Smooth muscle cell of the brain vasculature (primary cell): ENCODE data around the gene UBA6.
"Not testable (repeated sequence)": the region's sequence is repeated elsewhere in the genome, so short reads cannot be mapped to it uniquely, and the experiment has no call there.

Experiments used
- DNase-seq: peaks from one replicate; pipeline ENCODE4 v3.0.0-alpha.2; 2012; ENCODE audit warnings: low read depth, low spot score

The UBA6 gene

DNA sequence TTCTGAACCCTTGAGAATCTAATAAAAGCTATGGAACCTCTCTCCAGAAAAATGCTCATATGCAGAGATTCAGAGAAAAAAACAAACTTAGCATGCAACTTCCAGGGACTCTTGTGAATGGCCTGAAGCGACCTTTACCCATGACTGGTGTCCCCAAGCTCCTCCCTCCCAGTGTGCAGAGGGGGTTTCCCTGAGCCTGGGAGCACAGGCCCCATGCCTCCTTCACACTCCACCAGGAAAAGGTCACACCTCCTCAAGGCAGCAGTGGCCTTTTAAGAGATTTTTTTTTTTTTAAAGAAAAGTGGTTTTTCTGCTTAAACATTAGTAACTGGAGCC is 13.3 kb upstream of the UBA6 start:
- DNase-seq: no peak

DNA sequence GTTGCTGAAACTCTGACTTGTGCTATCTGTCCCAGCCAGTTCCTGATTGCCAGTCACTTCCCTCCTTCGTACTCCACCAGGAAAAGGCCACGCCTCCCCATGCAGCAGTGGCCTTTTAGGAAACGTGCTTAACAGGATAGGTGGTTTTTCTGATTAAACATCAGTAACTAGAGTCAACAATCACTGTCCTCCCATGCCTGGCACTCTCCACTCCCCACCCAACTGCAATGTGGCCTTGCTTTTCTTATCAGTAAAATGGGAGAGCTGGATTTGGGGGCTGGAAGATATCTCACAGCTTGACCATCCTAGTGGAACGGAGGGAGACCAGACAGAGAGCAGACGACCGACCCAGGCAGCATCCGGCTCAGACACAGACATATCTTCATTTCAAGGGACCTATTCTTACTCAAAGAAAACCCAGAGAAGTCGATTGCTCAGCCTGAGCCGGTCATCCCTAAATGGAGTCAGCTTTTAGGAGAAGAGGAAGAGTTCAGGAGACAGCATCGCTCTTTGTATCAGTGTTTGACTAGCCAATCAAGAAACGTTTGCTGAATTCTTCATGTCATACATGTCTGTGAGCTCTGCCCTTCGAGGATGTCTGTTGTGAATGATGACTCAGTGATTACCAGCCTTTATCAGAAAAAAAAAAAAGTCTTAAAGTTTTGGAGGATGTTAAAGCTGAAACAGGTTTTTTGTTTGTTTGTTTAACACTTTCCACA is 12.7 kb upstream of the UBA6 start:
- DNase-seq: no peak

DNA sequence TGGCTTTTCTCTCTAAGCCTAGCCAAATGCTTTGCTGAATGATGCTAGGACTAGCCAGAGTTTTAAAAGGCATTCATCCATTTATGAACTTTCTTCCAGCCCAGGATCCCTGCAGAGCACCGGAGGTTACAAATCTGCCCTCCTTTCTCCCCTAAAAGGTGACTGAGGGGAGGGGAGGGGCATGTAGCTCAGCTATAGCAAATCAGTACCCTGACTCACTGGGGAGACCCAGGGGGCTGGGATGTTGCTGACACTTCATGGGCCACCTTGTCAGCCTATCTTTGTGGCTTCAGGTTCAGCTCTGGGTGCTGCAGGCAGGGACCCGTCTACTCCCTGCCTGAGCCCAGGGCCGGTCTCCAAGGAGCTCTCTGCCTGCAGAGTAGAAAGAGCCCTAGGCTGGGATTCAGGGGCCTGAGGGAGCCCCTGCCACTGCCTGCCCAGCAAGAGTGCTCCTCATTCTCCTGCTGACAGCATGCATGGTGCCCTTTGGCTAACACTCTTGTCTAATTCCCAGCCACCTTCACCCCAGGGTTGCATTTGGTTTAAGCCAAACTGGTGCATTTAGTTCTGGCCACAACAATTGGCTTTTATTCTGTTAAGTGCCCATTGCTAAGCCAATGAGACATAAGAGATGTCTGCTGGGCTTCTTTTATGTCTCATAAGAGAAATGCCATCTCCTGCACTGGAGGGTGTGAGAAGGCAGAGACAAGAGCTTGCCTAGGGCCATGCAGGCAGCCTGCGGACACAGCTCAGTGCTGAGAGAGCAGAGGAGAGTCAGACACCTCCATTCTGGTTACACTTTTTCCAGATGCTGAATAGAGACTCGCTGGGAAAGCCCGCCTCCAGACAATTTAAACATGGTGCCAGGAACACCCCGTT is 11.9 kb upstream of the UBA6 start:
- no peak for DNase-seq

DNA sequence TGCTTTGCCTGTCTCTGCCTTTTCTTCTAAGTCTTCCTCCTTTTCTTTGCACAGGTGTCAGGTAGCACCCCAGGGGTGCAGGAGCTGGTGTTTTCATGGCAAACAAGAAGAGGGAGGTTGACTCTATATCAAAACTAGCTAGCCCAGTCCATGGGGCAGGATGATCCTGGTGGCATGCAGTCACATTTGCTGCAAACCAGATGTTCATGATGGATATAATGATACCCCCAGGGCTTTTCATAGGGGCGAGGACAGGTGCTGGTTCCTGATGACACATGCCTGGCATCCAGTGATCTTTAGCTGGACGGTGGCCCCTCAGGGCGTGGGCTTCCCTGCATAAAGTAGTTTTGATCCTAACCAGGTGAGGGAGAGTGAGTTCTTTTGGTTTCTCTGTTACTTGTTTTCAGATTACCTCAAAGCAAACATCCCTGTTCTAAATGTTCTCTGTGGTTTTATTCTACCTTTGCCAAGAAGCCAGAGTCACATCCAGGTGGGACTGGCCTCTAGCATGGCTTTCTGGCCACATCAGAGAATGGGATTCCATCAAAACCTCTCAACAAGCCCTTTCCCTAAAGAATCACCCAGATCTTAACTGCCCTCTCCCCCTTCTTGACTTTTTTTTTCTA is 11.2 kb upstream of the UBA6 start:
- no peak for DNase-seq

DNA sequence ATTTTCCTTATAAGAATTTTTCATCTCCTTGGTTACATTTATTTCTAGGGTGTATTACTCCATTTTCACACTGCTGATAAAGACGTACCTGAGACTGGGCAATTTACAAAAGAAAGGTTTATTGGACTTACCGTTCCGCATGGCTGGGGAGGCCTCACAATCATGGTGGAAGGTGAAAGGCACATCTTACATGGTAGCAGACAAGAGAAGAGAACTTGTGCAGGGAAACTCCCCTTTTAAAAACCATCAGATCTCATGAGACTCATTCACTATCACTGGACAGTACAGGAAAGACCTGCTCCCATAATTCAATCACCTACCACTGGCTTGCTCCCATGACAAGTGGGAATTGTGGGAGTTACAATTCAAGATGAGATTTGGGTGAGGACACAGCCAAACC is 5.7 kb upstream of the UBA6 start:
- not testable (repeated sequence) for DNase-seq

- DNase-seq: no peak
These were observed 3.9 kb upstream of the UBA6 start for GRCh38 chr4:67704843-67705242.

- no peak for DNase-seq
These were observed 1.2 kb upstream of the UBA6 start for GRCh38 chr4:67702166-67702565.

GRCh38 chr4:67701517-67701850 is 529 bp upstream of the UBA6 start:
- DNase-seq: no peak

DNA sequence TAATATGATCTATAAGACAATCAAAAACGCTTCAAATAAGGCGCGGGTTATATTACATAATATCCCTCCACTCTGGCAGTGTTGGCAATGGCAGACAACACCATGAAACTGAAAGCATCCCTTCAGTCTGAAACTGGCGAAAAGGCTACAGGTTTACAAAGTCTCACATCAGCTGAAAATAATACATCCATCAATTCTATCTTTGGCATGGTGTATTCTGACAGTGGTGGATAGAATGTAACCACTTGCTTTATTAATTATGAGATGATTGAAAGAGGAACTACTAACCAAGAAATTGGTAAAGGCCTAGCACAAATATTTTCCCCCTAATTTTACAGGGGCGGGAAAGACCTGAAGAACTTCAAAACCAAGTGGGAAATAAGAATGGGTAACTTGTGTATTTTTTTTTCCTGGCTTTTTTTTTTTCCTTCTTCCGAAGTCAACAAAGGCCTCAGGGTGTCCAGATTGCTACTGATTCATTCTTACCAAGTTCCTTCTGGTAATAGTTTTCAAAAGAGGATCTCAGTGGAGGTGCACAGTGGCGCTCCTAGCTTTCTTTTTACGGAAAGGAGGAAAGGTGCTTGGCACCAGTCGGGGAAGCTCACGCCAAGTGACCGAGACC is 728 bp downstream of the UBA6 start:
- no peak for DNase-seq

- DNase-seq: no peak
These were observed 1.4 kb downstream of the UBA6 start for GRCh38 chr4:67699603-67700002.

GRCh38 chr4:67697860-67698687 is 2.9 kb downstream of the UBA6 start:
- DNase-seq: no peak

GRCh38 chr4:67696061-67696460 is 4.9 kb downstream of the UBA6 start:
- no peak for DNase-seq

GRCh38 chr4:67694662-67695061 is 6.3 kb downstream of the UBA6 start:
- no peak for DNase-seq

- no peak for DNase-seq
These were observed 9.6 kb downstream of the UBA6 start for GRCh38 chr4:67691328-67691727.

- DNase-seq: no peak
These were observed 13.3 kb downstream of the UBA6 start for GRCh38 chr4:67687636-67688035.

GRCh38 chr4:67685532-67685859 is 15.5 kb downstream of the UBA6 start:
- no peak for DNase-seq

DNA sequence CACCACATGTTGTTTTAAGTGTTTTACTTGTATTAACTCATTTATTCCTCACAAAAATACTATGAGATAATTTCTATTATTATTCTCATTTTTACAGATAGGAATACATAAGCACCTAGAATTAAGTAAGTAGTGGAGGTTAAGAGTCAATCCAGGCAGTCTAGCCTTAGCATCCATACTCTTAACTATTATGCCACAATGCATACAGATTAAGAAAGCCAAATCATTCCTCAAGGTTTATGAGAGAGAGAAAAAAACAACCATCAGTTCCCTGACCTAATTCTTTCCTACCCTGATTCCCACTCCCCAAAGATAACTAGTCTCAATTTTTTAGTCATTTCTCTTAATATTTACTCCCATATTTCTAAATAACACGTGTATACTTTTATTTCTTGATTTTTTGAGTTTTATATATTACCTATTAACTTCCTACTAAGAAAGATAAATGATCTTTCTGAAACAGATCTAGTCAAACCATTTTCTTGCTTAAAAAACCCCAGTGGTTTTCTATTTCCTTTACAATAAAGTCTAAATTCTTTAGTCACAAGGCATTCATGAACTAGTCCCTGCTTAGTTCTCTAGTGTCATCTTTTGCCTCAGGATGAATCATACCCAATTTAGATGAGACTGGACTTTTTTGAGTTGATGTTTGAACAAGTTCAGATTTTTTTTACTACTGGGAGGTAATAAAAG is 16.0 kb downstream of the UBA6 start:
- DNase-seq: no peak

DNA sequence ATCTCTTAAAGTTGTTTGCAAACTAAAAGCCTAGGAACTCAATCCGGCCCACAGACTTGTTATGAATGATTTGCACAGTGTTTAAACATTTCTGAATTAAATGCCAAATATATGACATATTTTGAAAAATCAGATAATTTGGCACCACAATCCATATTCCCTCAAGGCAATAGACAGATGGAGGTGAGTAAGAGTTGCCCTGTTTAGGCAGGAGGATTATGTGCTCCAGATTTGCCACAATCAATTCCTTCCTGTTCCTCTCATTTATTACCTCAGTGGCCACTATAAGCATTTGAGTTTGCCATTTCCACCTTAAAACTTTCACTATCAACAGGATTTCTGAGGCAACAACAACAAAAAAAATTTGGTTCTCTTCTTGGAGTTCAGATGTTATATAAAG is 18.7 kb downstream of the UBA6 start:
- no peak for DNase-seq

DNA sequence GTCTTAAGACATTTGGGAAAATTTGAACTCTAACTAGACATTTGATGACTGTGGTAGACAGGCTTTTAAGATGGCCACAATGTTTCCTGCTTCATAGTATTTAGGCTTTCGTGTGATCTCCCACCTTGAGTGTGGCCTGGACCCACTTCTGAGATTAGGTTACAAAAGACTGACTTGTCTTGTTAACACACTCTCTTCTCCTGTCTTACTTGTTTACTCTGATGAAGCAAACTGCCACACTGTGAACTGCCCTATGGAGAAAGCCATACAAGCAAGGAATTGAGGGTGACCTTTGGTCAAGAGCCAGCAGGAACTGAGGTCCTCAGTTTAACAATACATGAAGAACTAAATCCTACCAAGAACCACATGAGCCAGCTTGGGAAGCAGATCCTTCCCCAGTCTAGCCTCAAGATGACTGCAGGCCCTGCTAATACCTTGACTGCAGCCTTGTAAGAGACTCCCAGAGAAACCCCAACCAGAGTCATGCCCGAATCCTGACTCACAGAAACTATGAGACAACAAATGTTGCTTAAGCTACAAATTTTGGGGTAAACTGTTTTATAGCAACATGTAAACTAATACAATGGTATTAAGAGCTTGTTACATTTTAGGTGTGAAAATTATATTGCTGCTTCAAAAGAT is 20.3 kb downstream of the UBA6 start:
- no peak for DNase-seq

GRCh38 chr4:67678612-67679011 is 22.3 kb downstream of the UBA6 start:
- no peak for DNase-seq

- DNase-seq: no peak
These were observed 26.9 kb downstream of the UBA6 start for GRCh38 chr4:67674098-67674497.
